Osteocyte (in vitro differentiated cells): ENCODE results near the gene ECI1. TPM values are rescaled to one million over a fixed set of nuclear protein-coding genes. Genes with fewer than 3 reads are reported as not detected.

ENCODE experiments used
- DNase-seq: peaks from one replicate; pipeline ENCODE4 v3.0.0; 2021; ENCODE audit warnings: mixed read lengths; ENCODE audit not compliant: unreplicated experiment; ENCODE audit errors: extremely low spot score
- H3K27ac Mint-ChIP-seq: one replicate; pipeline ENCODE4 v1.8.0; 2021; ENCODE audit warnings: mild to moderate bottlenecking, mixed read lengths; ENCODE audit not compliant: unreplicated experiment
- H3K27me3 Mint-ChIP-seq: one replicate; pipeline ENCODE4 v1.8.0; 2021; ENCODE audit warnings: mixed read lengths; ENCODE audit not compliant: unreplicated experiment
- H3K36me3 Mint-ChIP-seq: one replicate; pipeline ENCODE4 v1.8.0; 2021; ENCODE audit warnings: mixed read lengths; ENCODE audit not compliant: unreplicated experiment
- H3K4me1 Mint-ChIP-seq: one replicate; pipeline ENCODE4 v1.8.0; 2021; ENCODE audit warnings: mixed read lengths; ENCODE audit not compliant: unreplicated experiment
- H3K4me3 Mint-ChIP-seq: one replicate; pipeline ENCODE4 v1.8.0; 2021; ENCODE audit warnings: mild to moderate bottlenecking, moderate library complexity, mixed read lengths; ENCODE audit not compliant: unreplicated experiment
- H3K9me3 Mint-ChIP-seq: one replicate; pipeline ENCODE4 v1.8.0; 2021; ENCODE audit warnings: mixed read lengths; ENCODE audit not compliant: unreplicated experiment
- total RNA-seq: library from RNA; stranded (reverse); gene quantifications from 2 replicates; pipeline ENCODE4 v1.2.1, GENCODE V29; 2021
- TF ChIP-seq, protein P1 (sequence below): fragments of 200-600 bp; sonication (generic); IDR thresholded peaks from 2 replicates; pipeline ENCODE4 v1.5.0; 2021; ENCODE audit warnings: antibody characterized with exemption, mild to moderate bottlenecking, moderate library complexity

Gene ECI1
- total RNA-seq, 1 donor from 2014 or later: 46.4 TPM

DNA sequence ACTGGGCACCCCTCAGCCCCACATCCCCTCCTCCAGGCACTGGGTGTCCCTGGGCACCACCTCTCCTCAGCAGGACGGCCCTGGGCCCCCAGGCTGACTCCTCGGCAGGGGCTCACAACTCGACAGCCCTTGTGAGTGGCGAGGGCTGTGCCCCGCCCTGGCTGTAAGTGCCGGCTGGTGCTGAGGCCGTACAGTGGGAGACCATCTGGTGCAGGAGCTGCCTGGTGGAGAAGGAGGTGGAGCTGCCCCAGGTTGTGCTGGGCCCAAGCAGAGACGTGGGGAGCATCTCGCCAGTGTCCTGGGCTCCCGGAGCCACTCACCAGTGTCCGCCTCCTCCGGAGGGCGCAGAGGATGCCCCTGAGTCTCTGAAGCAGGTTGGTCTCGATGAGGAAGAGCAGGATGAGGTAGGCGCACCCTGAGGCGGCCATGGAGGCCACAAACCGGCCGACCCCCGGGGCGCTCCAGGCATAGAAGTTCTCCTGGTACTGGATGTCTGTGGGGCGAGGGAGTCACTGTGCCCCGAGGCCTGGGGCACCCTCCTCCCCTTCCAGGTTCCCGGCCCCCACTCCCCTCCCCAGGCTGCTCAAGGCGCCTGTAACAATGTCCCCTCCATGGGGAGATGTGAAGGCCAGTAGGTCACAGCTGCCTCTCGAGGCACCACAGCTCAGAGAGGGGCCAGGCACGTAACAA, 31.6 kb upstream of the ECI1 start:
- Mint-ChIP-seq H3K27ac (no peak overlapping the region), H3K36me3 (no peaks in the 10 kb centered on the region), H3K27me3 (no peaks in the 10 kb centered on the region), H3K4me3 (no peak overlapping the region), H3K9me3 (no peaks in the 10 kb centered on the region), H3K4me1 (no peaks in the 10 kb centered on the region)
- TF ChIP-seq, protein P1, sequence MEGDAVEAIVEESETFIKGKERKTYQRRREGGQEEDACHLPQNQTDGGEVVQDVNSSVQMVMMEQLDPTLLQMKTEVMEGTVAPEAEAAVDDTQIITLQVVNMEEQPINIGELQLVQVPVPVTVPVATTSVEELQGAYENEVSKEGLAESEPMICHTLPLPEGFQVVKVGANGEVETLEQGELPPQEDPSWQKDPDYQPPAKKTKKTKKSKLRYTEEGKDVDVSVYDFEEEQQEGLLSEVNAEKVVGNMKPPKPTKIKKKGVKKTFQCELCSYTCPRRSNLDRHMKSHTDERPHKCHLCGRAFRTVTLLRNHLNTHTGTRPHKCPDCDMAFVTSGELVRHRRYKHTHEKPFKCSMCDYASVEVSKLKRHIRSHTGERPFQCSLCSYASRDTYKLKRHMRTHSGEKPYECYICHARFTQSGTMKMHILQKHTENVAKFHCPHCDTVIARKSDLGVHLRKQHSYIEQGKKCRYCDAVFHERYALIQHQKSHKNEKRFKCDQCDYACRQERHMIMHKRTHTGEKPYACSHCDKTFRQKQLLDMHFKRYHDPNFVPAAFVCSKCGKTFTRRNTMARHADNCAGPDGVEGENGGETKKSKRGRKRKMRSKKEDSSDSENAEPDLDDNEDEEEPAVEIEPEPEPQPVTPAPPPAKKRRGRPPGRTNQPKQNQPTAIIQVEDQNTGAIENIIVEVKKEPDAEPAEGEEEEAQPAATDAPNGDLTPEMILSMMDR: no peak
- no peak for DNase-seq

DNA sequence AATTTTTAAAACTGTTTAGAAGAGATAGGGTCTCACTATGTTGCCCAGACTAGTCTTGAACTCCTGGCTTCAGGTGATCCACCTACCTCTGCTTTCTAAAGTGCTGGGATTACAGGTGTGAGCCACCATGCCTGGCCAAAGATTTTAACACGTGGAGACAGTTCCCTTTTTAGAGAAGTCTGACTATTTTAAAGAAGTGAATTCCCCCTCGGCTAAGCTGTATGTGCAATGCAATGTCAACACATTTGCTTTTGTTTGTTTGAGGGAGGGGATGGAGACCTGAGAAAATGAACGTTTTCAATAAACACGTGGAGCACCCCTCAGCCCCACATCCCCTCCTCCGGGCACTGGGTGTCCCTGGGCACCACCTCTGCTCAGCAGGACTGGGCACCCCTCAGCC, 30.9 kb upstream of the ECI1 start:
- DNase-seq: no peak

DNA sequence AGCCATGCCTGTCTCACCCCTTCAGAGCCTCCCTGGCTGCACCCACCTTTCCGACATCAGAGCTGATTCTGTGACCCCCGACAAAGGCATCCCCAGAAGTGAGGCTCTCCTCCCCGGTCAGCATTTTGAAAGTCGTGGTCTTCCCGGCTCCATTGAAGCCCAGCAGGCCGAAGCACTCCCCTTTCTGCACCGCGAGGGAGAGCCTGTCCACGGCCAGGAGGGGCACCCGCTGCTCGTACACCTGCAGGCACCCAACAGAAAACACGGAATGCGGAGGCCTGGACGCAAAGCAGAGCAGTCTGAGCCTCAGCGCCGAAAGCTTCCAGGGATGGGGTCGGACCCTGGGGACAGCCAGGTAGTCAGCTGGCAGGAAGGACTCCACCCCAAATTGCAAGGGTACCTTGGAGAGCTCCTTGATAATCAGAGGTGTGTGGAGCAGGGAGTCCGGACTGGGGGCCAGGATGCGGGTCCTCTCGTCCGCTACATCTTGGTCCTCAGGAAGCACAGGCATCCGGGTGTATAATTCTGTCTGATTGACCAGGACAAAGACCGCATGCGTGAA, 29.7 kb upstream of the ECI1 start:
- H3K4me3 Mint-ChIP-seq: no peak overlapping the region
- no peaks in the 10 kb centered on the region for H3K4me1 Mint-ChIP-seq
- H3K27me3 Mint-ChIP-seq: no peaks in the 10 kb centered on the region
- no peak overlapping the region for H3K27ac Mint-ChIP-seq
- DNase-seq: no peak
- H3K36me3 Mint-ChIP-seq: no peaks in the 10 kb centered on the region
- H3K9me3 Mint-ChIP-seq: no peaks in the 10 kb centered on the region
- TF ChIP-seq, protein P1: no peak

More for the DNA sequence above, 30.9 kb upstream of the ECI1 start:
- H3K4me3 Mint-ChIP-seq: no peak overlapping the region
- no peaks in the 10 kb centered on the region for H3K27me3 Mint-ChIP-seq
- no peaks in the 10 kb centered on the region for H3K4me1 Mint-ChIP-seq
- TF ChIP-seq, protein P1: no peak
- no peak overlapping the region for H3K27ac Mint-ChIP-seq
- H3K36me3 Mint-ChIP-seq: no peaks in the 10 kb centered on the region
- H3K9me3 Mint-ChIP-seq: no peaks in the 10 kb centered on the region

DNA sequence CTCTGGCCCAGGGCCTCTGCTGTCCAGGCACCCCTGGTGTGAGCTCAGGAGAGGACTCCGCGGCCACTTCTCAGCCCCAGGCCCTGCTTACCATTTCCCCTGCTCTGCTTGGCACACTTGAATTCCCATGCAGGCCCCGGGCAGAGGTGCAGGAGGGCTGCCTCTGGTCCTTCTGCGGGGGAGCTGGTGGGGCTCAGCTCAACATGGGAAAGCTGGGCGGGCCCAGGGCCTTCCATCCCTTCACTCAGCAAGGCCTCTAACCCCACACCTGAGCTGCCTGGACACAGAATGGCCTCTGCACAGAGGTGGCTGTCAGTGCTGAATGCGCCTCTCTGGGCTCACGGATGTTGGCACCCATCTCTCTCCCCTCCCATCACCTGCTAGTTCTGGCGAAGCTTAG, 29.1 kb upstream of the ECI1 start:
- H3K27ac Mint-ChIP-seq: no peak overlapping the region
- no peaks in the 10 kb centered on the region for H3K36me3 Mint-ChIP-seq
- H3K27me3 Mint-ChIP-seq: no peaks in the 10 kb centered on the region
- no peaks in the 10 kb centered on the region for H3K9me3 Mint-ChIP-seq
- no peaks in the 10 kb centered on the region for H3K4me1 Mint-ChIP-seq
- H3K4me3 Mint-ChIP-seq: no peak overlapping the region
- no peak for DNase-seq
- TF ChIP-seq, protein P1: no peak

DNA sequence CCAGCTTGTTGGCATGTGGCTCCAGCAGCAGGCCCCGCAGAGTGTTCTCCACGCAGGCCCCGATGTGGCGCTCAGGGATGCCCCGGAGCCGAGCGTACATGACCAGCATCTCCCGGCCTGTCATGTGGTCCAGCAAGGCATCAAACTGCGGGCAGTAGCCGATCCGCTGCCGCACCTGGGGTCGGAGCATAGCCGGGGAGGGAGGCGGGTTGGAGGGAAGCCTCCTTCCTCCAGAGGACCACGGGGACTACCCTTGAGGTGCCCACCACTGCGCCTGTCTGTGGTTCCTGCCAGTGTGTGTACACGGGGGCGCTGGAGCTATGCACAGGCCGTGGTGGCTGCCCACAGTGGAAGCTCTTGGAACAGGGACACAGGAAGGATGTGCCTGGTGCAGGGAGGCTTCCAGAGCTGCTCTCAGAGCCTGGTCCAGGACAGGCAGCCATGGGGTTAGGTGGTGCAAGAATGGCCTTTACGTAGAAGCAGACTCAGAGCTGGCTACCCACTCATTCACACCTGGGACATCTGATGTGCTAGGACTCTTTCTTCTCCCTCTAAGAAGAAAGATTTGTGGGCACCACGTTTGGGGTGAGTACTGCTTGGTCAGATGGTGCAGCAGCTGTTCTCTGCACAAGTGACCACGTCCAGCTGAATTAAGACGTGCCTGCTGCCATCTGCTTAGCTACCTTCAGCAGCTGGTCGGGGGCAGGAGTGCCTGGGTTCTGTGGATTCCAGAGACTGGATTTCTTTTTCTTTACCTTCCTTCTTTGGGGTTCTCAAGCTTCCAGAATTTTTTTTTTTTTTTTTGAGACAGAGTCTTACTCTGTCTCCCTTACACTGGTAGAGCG, 27.8 kb upstream of the ECI1 start:
- Mint-ChIP-seq H3K4me1 (no peaks in the 10 kb centered on the region), H3K27ac (no peak overlapping the region), H3K27me3 (no peaks in the 10 kb centered on the region), H3K4me3 (no peak overlapping the region), H3K36me3 (no peaks in the 10 kb centered on the region), H3K9me3 (no peaks in the 10 kb centered on the region)
- TF ChIP-seq, protein P1: no peak
- DNase-seq: no peak
